Aorta (tissue), 5 donors: ENCODE results near the gene DGKQ. TPM values are rescaled to one million over a fixed set of nuclear protein-coding genes. Genes with fewer than 3 reads are reported as not detected.

Experiments used
- ATAC-seq: fragments of 200-7000 bp; cut with Tn5 transposase; one replicate; pipeline ENCODE4 v1.9.1; 2022; ENCODE audit warnings: moderate library complexity; ENCODE audit not compliant: low FRiP score
- DNase-seq, 2 donors: peaks; one replicate each; pipeline ENCODE4 v3.0.0-alpha.2; 2020
- H3K27ac ChIP-seq, 2 donors: one replicate each; pipeline ENCODE4 v1.5.1; 2013; ENCODE audit warnings: low read length in 2 of 2, mild to moderate bottlenecking in 2 of 2, moderate library complexity in 2 of 2, control low read depth in 1 of 2, inconsistent platforms in 1 of 2, low read depth in 1 of 2
- H3K27me3 ChIP-seq, 2 donors: one replicate each; pipeline ENCODE4 v1.6.1; 2013; ENCODE audit warnings: control low read depth in 1 of 2, low read length in 1 of 2, mild to moderate bottlenecking in 1 of 2, moderate library complexity in 1 of 2; ENCODE audit not compliant: insufficient read depth in 2 of 2, control insufficient read depth in 1 of 2
- H3K36me3 ChIP-seq, 2 donors: one replicate each; pipeline ENCODE4 v1.6.1; 2013; ENCODE audit warnings: control low read depth in 1 of 2, low read length in 1 of 2, mild to moderate bottlenecking in 1 of 2; ENCODE audit not compliant: insufficient read depth in 2 of 2, control insufficient read depth in 1 of 2
- H3K4me1 ChIP-seq, 2 donors: one replicate each; pipeline ENCODE4 v1.6.1; 2013; ENCODE audit warnings: low read length in 2 of 2, control low read depth in 1 of 2, mild to moderate bottlenecking in 1 of 2, moderate library complexity in 1 of 2; ENCODE audit not compliant: insufficient read depth in 2 of 2, control insufficient read depth in 1 of 2
- H3K4me3 ChIP-seq, 2 donors: one replicate each; pipeline ENCODE4 v1.5.1; 2013; ENCODE audit warnings: low read length in 2 of 2, control low read depth in 1 of 2, mild to moderate bottlenecking in 1 of 2
- H3K9me3 ChIP-seq: one replicate; pipeline ENCODE4 v1.6.1; 2013; ENCODE audit warnings: mild to moderate bottlenecking, low read length; ENCODE audit not compliant: control insufficient read depth
- WGBS, 2 donors: extraction: QIAGEN DNeasy Blood & Tissue Kit; methylation state at CpG; one replicate each; pipeline ENCODE4 v1.1.7; 2013; 5-methylcytosine and 5-hydroxymethylcytosine counted together
- intact Hi-C, 2 donors: fragments of 100-400 bp; cut with DNase I; formaldehyde crosslinking; loops; one replicate each; pipeline versions ENCODE4 v1.14.2 to v1.15.0; 2022
- polyA plus RNA-seq, 2 donors: library from polyadenylated mRNA; stranded (reverse); fragments of 200-250 nt; gene quantifications; one replicate each; pipeline ENCODE4 v1.2.3, GENCODE V29; 2013
- total RNA-seq, 2 donors: library from RNA; stranded (reverse); fragmentation: NEBNext Ultra II Directional; extraction: Animal tissue kit (Norgen Biotek cat#: 25700); gene quantifications; one replicate each; pipeline ENCODE4 v1.2.1, GENCODE V29; 2021
- donor health status: healthy with polysubstance abuse.
- donor health status: Bipolar disorder and iron deficiency.
- donor health status: DM: no; HTN: no; CAD: no.
- donor health status: DM: no; HTN: no; CAD: no.
- donor health status: DM: yes; HTN: yes; CAD: no.

The DGKQ gene
- total and polyA plus RNA-seq, 4 donors: 5.4 to 14.2 (median 12.3) TPM

DNA sequence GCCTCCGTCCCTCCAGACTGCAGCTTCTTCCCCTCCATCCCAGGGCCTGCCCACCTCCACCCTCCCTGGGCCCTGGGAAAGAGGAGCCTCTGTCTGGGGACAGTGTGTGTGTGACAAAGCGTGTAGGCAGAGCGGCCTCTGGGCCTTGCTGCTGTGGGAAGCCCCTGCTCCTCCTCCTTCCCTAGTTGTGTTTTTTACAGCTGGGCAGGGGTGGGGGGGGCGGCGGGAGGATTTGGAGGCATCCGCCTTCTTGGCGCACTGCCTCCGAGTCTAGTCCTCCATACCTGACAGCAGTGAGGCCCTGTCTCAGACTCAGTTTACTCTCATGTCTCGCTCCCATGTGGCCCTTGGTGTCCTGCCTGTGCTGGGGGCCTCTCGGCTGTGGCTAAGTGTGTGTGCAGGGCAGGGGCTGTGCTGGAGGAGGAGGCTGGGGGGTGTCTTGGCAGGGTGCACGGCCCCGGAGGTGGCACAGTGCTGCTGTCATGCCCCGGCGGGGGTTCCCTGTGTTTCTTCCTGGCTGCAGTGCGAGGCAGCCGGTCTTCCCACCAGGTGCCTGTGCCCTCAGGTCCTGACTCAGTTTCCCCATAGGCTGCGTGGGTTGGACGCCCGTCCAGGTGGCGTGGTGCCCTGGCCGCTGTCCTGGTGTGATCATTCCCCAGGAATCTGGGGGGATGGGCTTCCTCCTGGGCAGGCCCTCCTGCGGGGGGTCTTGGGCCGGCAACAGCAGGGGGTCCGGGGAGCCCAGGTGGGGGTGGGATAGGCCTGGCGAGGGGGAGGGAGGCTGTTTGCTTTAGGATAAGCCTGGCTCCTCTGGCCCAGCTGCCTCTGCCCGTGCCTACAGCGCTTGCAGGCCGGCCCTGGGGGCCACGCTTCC lies 45.0 kb upstream of the DGKQ start:
- 65 to 68% methylated on average over 27 to 29 of the region's 29 CpGs for WGBS, 2 donors
- intact Hi-C loops: no loop called here
- ATAC-seq (no peak), DNase-seq (no peak)
- no peaks in the 10 kb centered on the region for H3K4me1 ChIP-seq
- H3K27ac ChIP-seq: no peak overlapping the region
- no peaks in the 10 kb centered on the region for H3K36me3 ChIP-seq
- H3K27me3 ChIP-seq: no peaks in the 10 kb centered on the region
- no peak overlapping the region for H3K4me3 ChIP-seq
- H3K9me3 ChIP-seq: no peaks in the 10 kb centered on the region

DNA sequence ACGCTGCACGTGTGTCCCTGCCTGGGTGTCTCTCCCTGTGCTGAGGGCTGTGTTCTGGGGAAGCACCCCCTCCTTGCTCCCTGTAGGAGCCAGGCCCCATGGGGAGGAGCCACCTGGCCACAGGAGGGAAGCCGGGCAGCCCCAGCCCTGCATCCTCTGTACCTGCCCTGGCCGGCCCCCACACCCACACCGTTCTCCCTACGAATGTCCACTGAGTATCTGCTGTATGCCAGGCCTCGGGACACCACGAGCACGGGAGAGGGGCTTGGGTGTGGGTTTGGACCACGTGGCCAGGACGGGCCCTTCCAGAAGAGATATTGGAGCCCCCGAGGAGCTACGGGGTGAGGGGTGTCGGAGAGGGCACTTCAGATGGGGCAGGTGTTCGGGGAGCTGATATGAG lies 44.3 kb upstream of the DGKQ start:
- WGBS, 2 donors: 87 to 88% methylated on average over 15 of the region's 15 CpGs
- no peaks in the 10 kb centered on the region for H3K9me3 ChIP-seq
- no peaks in the 10 kb centered on the region for H3K27me3 ChIP-seq
- no peak overlapping the region for H3K27ac ChIP-seq
- ATAC-seq: no peak
- H3K4me3 ChIP-seq: no peak overlapping the region
- no peaks in the 10 kb centered on the region for H3K4me1 ChIP-seq
- H3K36me3 ChIP-seq: no peaks in the 10 kb centered on the region
- intact Hi-C loops: no loop called here
- DNase-seq: no peak

DNA sequence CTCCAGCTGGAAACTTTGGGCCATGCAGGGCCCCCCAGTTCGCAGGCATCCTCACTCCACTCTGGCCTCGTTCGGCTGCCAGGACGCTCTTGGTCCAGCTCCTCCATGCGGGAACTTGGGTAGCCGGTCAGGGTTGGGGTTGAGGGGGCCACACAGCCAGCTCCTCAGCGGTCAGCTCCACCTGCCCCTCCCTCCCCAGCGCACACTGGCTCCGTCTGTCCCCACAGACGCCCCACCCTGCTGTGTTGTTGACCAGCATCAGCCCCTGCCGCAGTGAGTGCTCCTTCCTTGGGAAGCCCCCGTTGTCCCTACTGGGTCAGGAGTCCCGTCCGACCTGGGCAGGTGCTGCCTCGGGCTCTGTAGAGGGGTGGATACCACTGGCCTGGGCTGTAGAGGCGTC lies 43.8 kb upstream of the DGKQ start:
- ATAC-seq (no peak), DNase-seq (no peak)
- Histone ChIP-seq H3K4me1 (no peaks in the 10 kb centered on the region), H3K27ac (no peak overlapping the region), H3K4me3 (no peak overlapping the region), H3K27me3 (no peaks in the 10 kb centered on the region), H3K36me3 (no peaks in the 10 kb centered on the region), H3K9me3 (no peaks in the 10 kb centered on the region)
- WGBS, 2 donors: 88 to 93% methylated on average over 16 of the region's 16 CpGs
- intact Hi-C loops: no loop called here

- DNase-seq: no peak
- Histone ChIP-seq H3K9me3 (no peaks in the 10 kb centered on the region), H3K27ac (no peak overlapping the region), H3K4me3 (no peak overlapping the region), H3K36me3 (no peaks in the 10 kb centered on the region), H3K4me1 (no peaks in the 10 kb centered on the region), H3K27me3 (no peaks in the 10 kb centered on the region)
- intact Hi-C loops: no loop called here
- 89 to 94% methylated on average over 10 of the region's 10 CpGs for WGBS, 2 donors
- no peak for ATAC-seq
Observed at GRCh38 chr4:1015746-1016145, 42.4 kb upstream of the DGKQ start.

- no peaks in the 10 kb centered on the region for H3K36me3 ChIP-seq
- DNase-seq (no peak), ATAC-seq (no peak)
- intact Hi-C loops: no loop called here
- no peaks in the 10 kb centered on the region for H3K4me1 ChIP-seq
- 83 to 95% methylated on average over 6 to 8 of the region's 8 CpGs for WGBS, 2 donors
- H3K9me3 ChIP-seq: no peaks in the 10 kb centered on the region
- no peaks in the 10 kb centered on the region for H3K27me3 ChIP-seq
- H3K27ac ChIP-seq: no peak overlapping the region
- H3K4me3 ChIP-seq: no peak overlapping the region
Observed at GRCh38 chr4:1015179-1015578, 41.8 kb upstream of the DGKQ start.

- H3K4me1 ChIP-seq: no peaks in the 10 kb centered on the region
- intact Hi-C loops: no loop called here
Observed at GRCh38 chr4:1014291-1015167, 41.2 kb upstream of the DGKQ start.

DNA sequence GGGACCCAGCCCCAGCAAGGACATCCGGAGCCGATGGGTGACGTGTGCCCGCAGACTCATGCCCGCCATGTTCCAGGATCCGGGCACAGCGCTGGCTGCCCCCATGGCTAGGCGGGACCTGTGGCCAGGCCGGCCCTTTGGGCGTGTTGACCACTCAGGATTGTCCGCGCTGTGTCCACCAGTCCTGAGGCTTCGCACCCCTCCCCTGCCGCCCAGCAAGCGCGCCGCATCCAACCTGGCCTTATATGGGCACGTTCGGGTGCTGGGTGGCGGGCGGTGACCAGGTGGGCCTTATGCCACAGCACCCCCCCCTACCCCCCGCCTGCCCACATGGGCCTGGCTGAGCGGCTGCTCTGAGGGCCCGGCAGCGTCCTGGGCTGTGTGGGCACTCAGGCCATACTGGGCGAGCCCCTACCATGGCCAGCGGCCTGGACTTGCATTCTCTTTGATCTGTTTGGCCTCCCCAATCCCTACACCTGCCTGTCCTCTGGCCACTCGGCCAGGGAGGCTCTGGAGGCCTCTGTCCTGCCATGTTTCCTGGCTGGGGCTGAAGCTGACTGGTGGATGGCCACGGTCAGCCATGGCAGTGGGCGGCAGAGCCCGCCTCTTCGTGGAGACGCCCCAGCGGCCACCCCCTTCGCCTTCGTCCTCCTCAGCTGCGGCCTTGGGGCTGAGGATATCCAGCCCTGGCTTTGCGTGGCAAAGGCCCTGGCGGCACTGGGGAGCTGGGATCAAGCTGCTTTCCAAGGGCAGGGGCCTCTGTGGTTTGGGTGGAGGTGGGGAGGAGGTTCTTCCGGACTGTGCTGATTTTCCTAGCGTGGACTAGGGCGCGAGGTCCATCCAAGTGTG lies 40.1 kb upstream of the DGKQ start:
- no peaks in the 10 kb centered on the region for H3K9me3 ChIP-seq
- WGBS, 2 donors: 95 to 97% methylated on average over 41 to 43 of the region's 43 CpGs
- DNase-seq (no peak), ATAC-seq (no peak)
- H3K4me3 ChIP-seq: no peak overlapping the region
- no peak overlapping the region for H3K27ac ChIP-seq
- no peaks in the 10 kb centered on the region for H3K36me3 ChIP-seq
- intact Hi-C loops: loop anchor here in 1 of 2 donors (2.0 kb wide), 1 partner anchor 19 kb away; no protein-coding TSS in a partner anchor
- H3K27me3 ChIP-seq: no peaks in the 10 kb centered on the region
- no peaks in the 10 kb centered on the region for H3K4me1 ChIP-seq

More at GRCh38 chr4:1014291-1015167, 41.2 kb upstream of the DGKQ start:
- Histone ChIP-seq H3K4me3 (no peak overlapping the region), H3K27me3 (no peaks in the 10 kb centered on the region), H3K9me3 (no peaks in the 10 kb centered on the region), H3K27ac (no peak overlapping the region), H3K36me3 (no peaks in the 10 kb centered on the region)
- WGBS, 2 donors: 87 to 90% methylated on average over 30 to 36 of the region's 36 CpGs
- DNase-seq (no peak), ATAC-seq (no peak)

- DNase-seq (no peak), ATAC-seq (no peak)
- H3K9me3 ChIP-seq: no peaks in the 10 kb centered on the region
- no peaks in the 10 kb centered on the region for H3K27me3 ChIP-seq
- H3K4me3 ChIP-seq: peak overlapping the region; percentile 56 to 88
- WGBS, 2 donors: 1 to 2% methylated on average over 37 to 69 of the region's 69 CpGs
- H3K36me3 ChIP-seq: no peaks in the 10 kb centered on the region
- intact Hi-C loops: loop anchor here in 1 of 2 donors (2.0 kb wide), 1 partner anchor 21 kb away; no protein-coding TSS in a partner anchor
- H3K27ac ChIP-seq: no peak overlapping the region
- H3K4me1 ChIP-seq: no peaks in the 10 kb centered on the region
Observed at GRCh38 chr4:1012034-1012739, 38.8 kb upstream of the DGKQ start.
